ENCODE results near the gene NUDT16L1.

Gene NUDT16L1

DNA sequence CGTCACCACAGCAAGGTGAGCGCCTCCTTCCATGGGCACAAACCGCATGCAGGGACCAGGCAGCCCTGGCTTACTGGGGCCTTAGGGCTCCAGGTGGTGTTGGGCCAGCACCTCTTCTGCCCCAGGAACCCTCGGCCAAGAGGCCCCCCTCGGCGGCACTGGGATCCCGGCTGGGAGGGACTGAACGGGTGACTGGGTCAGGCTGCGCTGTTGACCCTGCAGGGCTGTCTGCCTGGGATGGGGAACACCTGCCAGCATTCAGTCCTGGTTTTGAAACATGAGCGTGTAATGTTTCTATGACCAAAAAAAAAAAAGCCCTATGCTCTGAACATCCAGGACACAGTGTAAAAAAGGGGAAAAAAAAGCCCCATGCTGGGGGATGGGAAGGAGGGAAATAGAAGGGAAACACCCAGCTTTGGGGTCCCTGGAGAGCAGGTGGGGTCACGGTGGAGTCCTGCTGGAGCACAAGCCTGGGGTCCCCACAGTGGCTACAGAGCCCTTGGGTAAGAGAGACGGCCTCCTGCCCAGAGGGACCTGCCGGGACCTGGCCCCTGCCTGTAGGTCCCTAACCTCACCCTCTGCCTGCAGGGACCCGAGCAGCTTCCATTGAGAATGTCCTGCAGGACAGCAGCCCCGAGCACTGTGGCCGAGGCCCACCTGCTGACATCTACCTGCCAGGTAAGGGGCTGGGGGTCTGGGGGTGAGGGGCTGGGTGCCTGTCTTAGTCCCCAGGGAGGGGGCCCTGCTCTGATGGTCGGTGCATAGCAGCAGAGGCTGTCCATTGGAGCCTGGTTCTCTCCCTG lies 9.9 kb upstream of the NUDT16L1 start:
- FAIRE-seq, result no peak

DNA sequence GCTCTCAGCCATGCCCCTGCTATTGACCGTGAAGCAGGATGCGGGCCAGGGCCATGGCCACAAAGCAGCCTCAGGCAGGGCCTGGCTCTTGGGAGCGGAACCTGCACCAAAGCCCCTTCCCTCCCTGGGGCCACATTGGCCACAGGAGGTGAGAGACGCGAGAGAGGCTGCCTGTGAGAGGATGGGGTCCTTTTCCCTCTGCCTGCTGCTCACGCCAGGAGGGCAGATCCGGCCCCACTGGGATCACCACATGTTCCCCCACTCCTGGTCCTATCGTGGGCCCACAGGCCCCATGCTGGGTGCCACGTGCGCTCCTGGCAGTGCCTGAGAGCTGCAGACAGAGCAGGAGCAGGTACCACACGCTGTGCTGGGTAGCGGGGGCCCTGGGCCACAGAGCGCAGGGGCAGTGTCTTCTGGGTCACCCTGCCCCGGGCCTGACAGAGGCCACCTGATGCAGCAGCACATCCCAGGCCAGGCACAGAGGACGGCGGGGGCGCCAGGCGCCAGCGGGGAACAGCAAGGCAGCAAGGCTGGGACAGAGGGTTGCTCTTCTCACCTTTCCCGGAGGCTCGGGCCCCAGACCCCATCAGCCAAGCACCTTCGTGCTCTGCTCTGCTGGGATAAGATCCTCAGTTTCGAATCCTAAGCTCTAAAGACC lies 9.2 kb upstream of the NUDT16L1 start:
- no peak for FAIRE-seq

DNA sequence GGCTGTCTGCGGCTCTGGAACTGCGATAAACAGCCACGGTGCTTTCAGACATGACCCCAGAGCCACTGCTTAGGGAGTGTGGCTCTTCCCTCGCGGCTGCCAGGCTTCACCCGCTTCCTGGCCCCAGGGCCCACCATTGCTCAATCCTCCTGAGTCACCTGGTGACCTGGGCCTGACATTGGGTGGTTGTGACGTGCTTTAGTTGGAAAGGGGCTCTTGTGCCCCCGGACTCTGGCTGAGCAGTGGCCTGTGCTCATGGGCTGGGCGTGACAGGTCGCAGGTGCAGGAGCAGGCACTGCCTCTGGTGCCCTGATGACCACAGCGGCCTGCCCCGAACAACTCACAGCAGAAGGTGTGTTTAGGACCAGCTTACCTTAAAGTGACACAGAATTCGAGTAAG lies 8.6 kb upstream of the NUDT16L1 start:
- FAIRE-seq, result no peak

DNA sequence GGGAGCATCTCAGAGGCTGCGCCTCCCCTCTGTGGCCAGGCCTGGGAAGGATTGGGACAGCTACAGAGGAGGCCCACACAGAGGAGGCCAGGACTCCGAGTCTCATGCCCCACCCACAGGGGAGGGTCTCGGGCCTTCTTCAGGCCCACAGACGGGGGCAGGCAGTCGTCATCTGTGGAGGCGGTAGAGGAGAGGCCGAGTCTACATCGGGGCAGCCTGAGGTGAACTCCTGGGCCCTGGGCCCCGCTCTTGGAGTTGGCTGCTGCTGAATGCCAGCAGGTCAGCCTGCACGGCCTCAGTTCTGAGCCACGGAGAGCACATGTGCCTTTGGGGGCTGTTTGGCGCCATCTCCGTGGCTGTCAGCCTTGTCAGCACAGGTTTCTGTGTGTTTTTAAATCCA lies 8.1 kb upstream of the NUDT16L1 start:
- FAIRE-seq, result no peak

DNA sequence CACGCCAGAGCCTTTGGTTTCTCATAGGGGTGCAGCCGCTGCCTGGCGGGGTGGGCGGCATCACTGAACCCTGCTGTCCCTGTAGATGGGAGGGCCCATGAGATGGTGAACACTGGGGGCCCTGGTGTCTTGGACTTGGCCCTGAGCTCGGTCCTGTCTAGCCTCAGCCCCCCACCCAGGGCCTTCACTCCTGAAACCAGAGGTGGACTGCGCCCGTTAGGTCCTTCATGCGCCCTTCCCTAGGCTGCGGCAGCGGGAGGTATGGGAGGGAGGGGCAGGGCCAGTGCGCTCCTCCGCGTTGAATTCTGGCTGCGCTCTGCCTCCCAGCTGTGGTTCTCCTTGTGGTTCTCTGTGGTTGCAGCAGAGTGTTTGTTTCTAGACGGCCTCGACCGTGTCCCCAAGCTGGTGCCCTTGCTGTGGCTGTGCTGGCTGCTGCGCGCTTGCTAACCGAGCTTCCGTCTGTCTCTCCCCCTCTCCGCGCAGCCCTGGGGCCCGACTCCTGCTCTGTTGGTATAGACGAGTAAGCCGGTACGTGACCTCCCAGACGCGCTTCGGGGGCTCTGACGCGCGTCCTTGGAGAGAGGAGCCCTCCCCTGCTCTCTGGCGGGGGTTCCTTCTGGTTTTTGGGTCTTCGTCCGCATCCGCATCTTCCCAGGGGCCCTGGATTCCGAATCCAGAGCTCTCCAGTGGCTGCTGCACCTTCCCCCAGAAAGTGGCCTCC lies 7.4 kb upstream of the NUDT16L1 start:
- no peak for FAIRE-seq

DNA sequence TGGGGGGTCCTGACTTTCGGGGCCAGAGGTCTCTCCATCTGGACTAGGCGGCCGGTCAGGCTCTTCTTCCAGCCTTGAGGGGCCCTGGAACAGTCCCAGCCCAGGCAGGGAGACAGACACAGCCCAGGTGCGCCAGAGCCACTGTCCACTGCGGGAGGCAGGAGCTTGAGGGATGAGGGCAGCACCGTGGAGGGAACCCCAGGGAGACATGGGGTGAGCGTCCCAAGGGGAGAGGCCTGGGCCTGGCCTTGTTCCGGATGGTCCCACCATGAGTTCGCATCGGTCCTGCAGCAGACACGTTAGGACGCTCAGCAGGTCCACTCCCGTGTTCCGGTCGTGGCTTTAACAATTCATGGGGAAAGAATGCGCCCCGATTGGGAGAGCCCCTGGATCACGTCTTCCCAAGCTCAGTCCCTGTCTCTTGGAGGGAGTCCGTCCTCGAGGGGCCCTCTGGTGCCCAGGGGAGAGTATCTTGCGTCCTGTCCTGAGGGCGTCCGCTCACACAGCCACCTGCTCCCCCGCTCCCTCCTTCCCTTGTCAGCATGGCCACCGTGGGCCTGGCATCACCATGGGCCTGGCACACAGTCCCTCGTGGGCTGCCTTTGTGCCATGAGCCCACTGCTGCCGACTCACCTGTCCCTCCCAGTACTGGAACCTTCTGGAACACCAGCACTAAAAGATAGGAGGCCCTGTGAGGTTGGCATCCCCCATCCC lies 6.7 kb upstream of the NUDT16L1 start:
- FAIRE-seq, result no peak

DNA sequence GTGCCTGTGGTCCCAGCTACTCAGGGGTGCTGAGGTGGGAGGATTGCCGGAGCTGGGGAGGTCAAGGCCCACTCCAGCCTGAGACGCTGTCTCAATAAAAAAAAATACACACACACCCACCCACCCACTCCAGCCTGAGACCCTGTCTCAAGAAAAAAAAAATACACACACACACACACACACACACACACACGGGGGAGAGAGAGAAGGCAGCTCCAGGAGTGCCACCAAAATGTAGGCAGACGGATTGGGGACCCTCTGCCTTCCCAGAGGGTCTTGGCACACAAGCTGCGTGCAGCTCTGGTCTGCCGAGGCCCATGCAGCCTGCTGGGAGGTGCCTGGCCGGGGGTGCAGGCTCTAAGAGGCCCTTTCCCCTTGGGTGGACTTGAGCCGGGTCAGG lies 5.9 kb upstream of the NUDT16L1 start:
- no peak for FAIRE-seq

DNA sequence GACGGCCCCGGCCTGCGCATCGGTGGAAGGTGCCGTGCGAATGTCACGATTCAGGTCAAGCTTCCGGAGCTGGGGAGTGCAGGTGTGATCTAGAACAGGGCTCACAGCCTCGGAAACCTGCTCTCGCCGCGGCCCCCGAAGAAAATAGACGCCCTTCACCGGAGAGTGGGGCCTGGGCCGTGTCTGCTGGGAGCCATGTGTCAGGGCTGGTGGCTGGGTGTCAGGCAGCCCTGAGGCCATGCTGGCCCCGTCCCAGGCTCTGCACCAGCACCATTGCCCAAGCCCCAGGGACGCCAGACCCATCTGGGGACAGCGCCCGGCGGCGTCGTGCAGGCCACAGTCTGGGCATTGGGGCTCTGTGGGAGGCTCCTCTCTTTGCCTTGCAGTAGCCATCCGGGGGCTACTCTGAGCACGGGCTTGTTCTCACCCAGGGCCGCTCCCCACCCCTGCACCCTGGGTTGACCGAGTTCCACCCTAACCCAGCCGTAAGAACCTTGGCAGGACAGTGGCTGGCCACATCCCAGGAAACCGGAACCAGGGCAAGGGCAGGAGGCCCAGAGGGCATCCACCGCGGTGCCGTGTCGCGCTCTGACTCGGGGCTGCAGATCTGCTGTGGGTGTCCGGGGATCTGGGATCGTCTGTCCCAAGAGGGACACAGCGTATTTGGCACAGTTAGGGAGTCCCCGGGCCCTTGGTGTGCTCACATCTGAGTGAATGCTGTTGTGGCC lies 5.3 kb upstream of the NUDT16L1 start:
- no peak for FAIRE-seq

DNA sequence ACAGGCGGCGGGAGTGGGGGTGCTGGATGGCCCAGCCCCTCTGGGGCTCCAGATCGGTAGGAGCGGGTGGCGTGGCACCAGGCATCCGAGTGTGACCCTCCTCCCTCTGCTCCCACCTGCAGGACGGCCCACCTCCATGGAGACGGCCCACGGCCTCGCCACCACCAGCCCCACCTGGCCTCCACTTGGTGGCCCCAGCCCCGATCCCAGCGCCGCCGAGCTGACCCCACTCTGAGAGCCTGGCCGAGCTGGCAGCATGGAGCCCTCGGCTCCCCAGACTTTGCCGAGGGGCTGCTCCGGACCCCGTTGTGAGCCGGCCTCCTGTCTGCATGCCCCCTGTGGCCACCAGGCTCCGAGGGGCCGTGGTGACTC lies 4.7 kb upstream of the NUDT16L1 start:
- no peak for FAIRE-seq

DNA sequence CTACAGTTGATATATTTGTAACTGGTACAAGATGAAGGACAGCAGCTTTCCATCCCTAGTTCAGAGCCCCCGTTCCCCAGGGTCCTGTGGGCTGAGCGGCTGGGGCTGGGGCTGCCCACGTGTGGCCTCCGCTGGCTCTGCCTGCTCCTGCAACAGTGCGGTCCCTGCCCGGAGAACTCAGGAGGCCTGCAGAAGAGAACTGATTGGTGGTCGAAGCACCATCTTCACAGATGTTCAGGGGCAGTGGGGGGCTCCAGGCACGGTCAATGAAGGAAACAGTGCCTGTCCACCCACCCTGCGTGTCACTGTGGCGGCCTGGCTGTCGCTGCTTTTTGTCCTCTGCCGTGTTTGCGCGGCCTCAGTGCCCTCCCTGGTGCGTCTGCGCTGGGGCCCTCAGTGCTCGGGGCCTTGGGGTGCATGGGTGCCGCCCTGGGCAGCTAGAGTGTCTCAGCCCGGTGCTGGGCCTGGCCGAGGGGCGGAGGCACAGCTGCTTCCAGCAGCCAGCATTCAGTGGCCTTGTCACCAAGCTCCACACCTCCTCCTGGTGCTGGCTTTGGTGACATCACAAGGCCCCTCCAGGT lies 4.2 kb upstream of the NUDT16L1 start:
- FAIRE-seq, result no peak

DNA sequence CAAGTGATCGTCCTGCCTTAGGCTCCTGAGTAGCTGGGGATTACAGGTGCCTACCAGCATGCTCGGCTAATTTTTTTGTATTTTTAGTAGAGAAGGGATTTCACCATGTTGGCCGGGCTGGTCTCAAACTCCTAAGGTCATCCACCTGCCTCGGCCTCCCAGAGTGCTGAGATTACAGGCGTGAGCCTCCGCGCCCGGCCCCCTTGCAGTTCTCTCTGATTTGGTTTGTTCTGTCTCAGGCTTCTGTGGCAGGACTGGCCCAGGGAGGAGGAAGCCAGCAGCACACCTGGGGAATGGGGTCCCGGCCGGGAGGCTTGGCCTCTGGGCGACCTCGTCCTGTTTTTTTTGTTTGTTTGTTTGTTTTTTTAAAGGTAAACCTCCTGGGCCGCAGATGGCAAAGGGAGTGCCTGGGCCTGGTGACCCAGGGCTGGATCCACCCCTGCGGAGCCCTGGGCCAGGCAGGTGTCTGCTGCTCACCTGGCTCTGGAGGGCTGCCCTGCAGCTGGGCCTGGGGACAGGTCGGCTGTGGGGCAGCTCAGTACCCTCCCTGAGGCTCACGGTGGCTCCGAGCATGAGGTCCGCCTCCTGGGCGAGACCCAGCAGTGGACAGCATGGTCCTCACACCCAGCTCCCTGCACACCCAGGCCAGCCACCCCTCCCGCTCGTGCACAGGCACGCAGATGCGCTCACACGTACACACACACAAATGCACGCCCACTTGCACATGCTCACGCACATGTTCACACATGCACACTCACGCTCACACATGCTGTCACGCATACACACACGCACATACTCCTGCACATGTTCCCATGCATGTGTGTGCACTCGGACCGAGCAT lies 3.3 kb upstream of the NUDT16L1 start:
- FAIRE-seq, result no peak

DNA sequence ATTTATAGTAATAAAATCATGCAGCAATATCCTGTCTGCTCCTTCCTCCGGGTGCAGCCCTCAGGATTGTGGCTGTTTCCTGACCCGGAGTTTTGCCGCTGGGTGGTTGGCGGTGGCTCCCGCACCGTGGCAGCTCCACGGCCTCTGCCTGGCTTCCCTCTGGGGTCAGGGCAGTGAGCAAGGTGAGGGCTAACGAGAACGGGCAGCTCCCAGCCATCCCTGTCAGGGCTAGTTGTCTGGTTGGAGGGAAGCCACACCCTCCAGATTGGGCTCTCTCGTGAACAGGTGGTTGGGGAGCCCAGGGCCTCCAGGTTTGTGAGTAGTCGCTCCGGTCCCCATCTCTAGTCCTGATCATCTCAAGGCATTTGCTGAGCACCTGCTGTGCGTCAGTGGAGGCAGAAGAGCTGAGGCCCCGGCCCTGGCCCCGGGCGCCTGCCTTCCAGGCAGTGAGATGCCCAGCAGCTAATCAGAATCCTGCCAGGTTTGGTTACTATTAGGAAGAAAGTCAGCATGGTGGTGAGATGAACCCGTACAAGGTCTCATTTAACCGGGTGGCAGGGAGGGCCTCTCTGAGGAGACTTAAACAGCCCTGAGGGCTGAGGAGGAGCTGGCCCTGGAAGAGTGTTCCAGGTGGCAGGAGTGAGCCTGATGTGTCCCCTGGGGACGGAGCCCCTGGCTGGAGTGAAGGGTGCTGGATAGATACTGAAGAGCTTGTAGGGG lies 2.3 kb upstream of the NUDT16L1 start:
- no peak for FAIRE-seq

DNA sequence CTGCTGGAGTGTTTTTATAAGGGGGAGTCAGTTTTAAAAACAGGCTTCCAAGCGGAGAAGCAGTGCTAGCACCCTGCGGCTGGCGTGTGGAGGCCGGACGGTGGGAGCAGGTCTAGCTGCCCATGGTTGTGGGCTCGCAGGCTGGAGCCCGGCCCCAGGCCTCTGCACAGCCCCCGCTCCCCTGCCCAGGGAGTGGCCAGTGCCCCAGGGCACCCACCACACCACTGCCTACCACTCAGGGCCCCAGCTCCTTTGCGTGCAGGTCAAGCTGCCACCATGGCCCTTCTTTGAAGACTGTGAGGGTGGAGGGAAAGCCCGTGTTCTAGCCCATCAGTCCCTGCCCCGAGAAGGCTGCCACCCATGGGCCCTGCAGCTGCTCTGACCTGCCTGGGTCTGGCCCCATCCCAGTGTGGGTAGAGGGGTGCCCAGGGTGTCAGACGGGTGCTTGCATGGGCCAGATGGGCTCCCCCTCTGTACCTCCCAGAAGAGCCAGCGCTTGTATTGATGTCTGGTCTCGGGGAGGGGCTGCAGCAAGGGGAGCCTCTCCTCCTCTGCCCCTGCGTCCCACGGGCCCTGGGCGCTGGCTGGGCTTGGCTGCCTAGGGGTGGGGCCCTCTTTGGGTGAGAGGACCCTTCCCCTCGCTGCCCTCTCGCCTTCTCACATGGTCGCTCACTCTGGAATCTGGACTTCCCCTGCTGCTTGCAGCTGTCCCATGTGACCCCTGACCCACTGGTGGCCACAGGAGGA lies 1.5 kb upstream of the NUDT16L1 start:
- no peak for FAIRE-seq

DNA sequence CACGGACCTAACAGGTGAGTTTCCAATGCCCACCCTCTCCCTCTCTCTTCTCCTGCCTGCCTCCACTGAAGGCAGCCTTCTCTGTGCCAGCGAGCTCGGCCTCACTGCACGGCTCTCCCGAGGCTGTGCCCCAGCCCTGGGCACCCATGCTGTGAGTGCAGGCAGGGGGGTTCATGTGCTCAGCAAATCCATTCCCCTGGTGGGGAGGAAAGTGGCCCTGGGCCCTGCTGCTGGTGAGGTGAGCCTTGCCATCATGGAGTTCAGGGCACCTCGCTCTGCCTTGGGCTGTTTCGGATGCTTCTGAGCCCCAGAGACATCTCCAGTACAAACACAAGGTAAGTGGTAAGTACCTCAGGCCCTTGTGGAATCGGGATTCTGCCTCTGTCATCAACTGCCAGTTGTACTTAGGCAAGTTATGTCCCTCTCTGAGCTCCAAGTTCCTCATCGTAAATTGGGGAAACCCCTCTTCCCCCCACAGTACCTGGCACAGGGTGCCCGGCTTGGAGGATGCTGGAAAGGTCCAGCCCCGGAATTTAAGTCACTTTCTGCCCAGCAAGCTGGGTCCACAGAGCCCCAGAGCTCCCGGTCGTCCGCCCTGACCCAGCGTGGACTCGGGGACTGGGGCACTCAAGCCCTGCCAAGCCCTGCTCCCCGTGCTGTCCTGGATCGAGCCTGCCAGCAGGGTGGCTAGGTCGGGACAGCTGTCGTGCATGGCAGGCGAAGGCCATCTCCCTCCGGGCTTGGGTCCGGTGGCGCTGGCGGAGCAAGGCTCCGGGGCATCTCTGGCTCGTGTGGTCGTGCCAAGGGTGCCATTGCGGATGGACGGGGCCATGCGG lies 684 bp upstream of the NUDT16L1 start:
- no peak for FAIRE-seq

DNA sequence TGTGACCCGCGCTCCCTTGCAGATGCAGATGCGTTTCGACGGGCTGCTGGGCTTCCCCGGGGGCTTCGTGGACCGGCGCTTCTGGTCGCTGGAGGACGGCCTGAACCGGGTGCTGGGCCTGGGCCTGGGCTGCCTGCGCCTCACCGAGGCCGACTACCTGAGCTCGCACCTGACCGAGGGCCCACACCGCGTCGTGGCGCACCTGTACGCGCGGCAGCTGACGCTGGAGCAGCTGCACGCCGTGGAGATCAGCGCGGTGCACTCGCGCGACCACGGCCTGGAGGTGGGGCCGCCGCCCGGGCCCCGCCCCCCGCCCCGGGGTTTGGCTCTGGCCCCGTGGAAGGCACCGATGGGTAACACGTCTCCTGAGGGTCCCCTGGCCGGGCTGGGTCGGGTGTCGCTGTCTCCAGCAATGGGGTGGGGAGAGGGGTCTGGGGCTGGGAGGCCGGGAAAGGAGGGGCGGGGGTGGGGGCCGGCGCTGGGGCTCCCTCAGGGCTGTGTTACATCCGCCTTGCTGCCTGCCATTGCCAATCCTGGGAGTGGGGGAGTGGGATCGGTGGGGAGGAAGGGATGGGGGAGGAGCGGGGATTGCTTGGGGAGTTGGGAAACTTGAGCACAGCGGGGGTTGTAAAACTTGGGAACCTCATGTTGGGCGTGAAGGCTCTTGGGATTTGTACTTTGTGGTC lies 737 bp downstream of the NUDT16L1 start:
- no peak for FAIRE-seq

DNA sequence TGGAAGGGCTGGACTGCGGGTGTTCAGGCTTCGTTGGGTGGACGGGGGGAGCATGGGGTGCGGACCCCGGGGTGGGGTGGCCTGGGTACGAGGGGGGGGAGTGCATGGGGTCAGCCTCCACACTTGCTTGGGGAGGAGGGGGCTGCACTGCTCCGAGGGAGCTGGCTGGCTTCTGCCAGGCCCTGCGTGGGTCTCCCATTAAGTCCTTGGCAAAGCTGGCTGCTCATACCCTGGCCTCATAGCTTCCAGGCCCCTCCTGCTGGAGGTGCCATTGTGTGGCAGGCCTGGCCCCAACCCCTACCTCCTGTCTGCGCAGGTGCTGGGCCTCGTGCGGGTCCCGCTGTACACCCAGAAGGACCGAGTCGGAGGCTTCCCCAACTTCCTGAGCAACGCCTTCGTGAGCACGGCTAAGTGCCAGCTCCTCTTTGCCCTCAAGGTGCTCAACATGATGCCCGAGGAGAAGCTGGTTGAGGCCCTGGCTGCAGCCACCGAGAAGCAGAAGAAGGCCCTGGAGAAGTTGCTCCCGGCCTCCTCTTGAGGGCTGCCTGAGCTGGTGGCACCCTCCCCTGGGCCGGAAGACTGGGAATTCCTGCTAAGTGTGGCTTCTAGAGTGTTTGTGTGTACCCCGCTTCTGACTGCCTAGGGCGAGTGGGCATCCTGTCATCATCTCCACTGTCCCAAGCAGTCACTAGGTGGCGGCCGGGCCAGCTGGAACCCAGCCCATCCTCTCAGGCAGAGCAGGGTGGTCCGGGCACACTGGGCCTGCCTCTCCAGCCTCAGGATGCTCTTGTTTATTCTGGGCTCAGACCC lies 1.5 kb downstream of the NUDT16L1 start:
- no peak for FAIRE-seq

DNA sequence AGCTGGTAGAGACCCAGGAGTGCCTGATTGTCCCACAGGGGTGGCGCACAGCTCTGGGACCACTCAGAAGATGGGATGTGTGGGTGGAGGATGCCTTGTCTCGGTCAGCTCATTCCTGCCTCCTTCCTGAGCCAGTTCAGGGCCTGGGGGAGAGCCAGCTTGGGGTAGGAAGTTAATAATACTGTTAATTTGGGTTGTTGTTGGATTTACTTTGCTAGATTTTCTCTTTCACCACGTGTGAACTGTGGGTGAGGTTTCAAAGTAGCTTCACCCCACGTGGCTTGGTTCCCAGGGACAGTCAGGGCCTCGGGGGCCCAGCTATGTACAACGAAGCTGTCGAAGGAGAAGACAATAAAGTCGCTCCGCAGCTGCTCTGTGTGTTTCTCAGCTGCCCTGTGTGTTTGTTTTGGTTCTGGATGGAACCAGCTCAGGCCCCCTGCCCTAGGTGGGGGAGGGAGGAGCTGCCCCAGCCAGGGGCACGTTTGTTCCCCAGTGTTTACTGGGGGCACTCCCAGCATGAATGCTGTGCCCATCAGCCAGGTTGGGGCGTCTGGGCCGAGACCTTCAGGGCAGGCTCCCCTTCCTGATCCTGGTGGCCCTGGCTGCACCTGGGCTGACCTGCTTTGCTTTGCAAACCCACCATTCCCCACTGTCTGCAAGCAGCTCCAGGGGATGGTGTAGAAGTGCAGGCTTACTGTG lies 2.3 kb downstream of the NUDT16L1 start:
- FAIRE-seq, result no peak

Data from islet of Langerhans (tissue), 1 donor.